SIG-M5 (cell line): ENCODE data around the gene MMP25.
"Not testable (repeated sequence)": the region's sequence is repeated elsewhere in the genome, so short reads cannot be mapped to it uniquely, and the experiment has no call there.

Experiments used
- DNase-seq: peaks from one replicate; lab custom pipeline; 2025; lab: John Stamatoyannopoulos, UW

Gene MMP25

GRCh38 chr16:3055734-3056115 lies 9.4 kb downstream of the MMP25 start:
- DNase-seq = not testable (repeated sequence)

- no peak for DNase-seq
These were observed 10.2 kb downstream of the MMP25 start for GRCh38 chr16:3056336-3057180.

GRCh38 chr16:3057181-3058138 lies 11.1 kb downstream of the MMP25 start:
- no peak for DNase-seq

- DNase-seq = no peak
These were observed 12.0 kb downstream of the MMP25 start for GRCh38 chr16:3058139-3059030.

- no peak for DNase-seq
These were observed 12.8 kb downstream of the MMP25 start for GRCh38 chr16:3059041-3059722.

- no peak for DNase-seq
These were observed 13.4 kb downstream of the MMP25 start for GRCh38 chr16:3059723-3060242.

GRCh38 chr16:3060339-3061127 lies 14.2 kb downstream of the MMP25 start:
- no peak for DNase-seq

- no peak for DNase-seq
These were observed 16.2 kb downstream of the MMP25 start for GRCh38 chr16:3062553-3062952.

GRCh38 chr16:3063625-3064386 lies 17.4 kb downstream of the MMP25 start:
- DNase-seq = no peak

- no peak for DNase-seq
These were observed 18.8 kb downstream of the MMP25 start, which contains the start of gene IL32 for GRCh38 chr16:3065069-3065741. Gene IL32 (plus strand): TSS chr16:3065640. CDS start chr16:3065812, 172 bp downstream.

GRCh38 chr16:3065742-3066439 lies 19.5 kb downstream of the MMP25 start:
- DNase-seq = no peak

- no peak for DNase-seq
These were observed 20.0 kb downstream of the MMP25 start for GRCh38 chr16:3066440-3066748.

- no peak for DNase-seq
These were observed 22.1 kb downstream of the MMP25 start for GRCh38 chr16:3068487-3068886.

GRCh38 chr16:3069146-3069545 lies 22.8 kb downstream of the MMP25 start:
- not testable (repeated sequence) for DNase-seq

- no peak for DNase-seq
These were observed 24.3 kb downstream of the MMP25 start for GRCh38 chr16:3070608-3071111.

GRCh38 chr16:3071655-3072054 lies 25.3 kb downstream of the MMP25 start:
- DNase-seq = no peak

- not testable (repeated sequence) for DNase-seq
These were observed 25.8 kb downstream of the MMP25 start for GRCh38 chr16:3072148-3072547.
